SK-N-SH treated with all-trans-retinoic acid at 6 μM for 48 hours (cell line): ENCODE data around the gene RHOJ.

Source experiments
- ATAC-seq: fragments of 200-7000 bp; cut with Tn5 transposase; 3 replicates; pipeline ENCODE4 v1.9.1; 2020; ENCODE audit warnings: mild to moderate bottlenecking, moderate library complexity
- ARNTL ChIP-seq: fragments of 450-650 bp; formaldehyde crosslinking; IDR thresholded peaks from 2 replicates; pipeline ENCODE4 v1.5.0; 2020; ENCODE audit warnings: low read depth, mild to moderate bottlenecking, moderate library complexity, borderline replicate concordance
- BACH2 ChIP-seq: fragments of 250-450 bp; sonication (Bioruptor Pico); IDR thresholded peaks from 2 replicates; pipeline ENCODE4 v1.9.0; 2021; ENCODE audit warnings: mild to moderate bottlenecking, borderline replicate concordance
- CSDC2 ChIP-seq: fragments of 250-450 bp; sonication (Bioruptor Pico); IDR thresholded peaks from 2 replicates; pipeline ENCODE4 v1.5.0; 2020; ENCODE audit warnings: mild to moderate bottlenecking, moderate library complexity
- CSRNP3 ChIP-seq: fragments of 250-450 bp; sonication (Bioruptor Pico); IDR thresholded peaks from 2 replicates; pipeline ENCODE4 v1.5.1; 2021; ENCODE audit warnings: mild to moderate bottlenecking, moderate library complexity
- ESRRG ChIP-seq: fragments of 250-450 bp; sonication (Bioruptor Pico); IDR thresholded peaks from 2 replicates; pipeline ENCODE4 v1.6.1; 2021; ENCODE audit warnings: mild to moderate bottlenecking
- GLIS3 ChIP-seq: fragments of 250-450 bp; sonication (Bioruptor Pico); IDR thresholded peaks from 2 replicates; pipeline ENCODE4 v1.5.0; 2020; ENCODE audit warnings: mild to moderate bottlenecking, moderate library complexity
- ISL1 ChIP-seq: fragments of 250-450 bp; sonication (Bioruptor Pico); IDR thresholded peaks from 2 replicates; pipeline ENCODE4 v2.1.2; 2022; ENCODE audit warnings: mild to moderate bottlenecking, moderate library complexity
- OSR1 ChIP-seq: fragments of 250-450 bp; sonication (Bioruptor Pico); IDR thresholded peaks from 2 replicates; pipeline ENCODE4 v1.8.0; 2022; ENCODE audit warnings: moderate library complexity, mild to moderate bottlenecking, inconsistent platforms
- PATZ1 ChIP-seq: fragments of 250-450 bp; sonication (Bioruptor Pico); IDR thresholded peaks from 2 replicates; pipeline ENCODE4 v1.8.0; 2020; ENCODE audit warnings: mild to moderate bottlenecking, moderate library complexity, borderline replicate concordance
- PPARA ChIP-seq: fragments of 250-450 bp; sonication (Bioruptor Pico); IDR thresholded peaks from 2 replicates; pipeline ENCODE4 v1.5.0; 2020; ENCODE audit warnings: mild to moderate bottlenecking, borderline replicate concordance
- SNAI2 ChIP-seq: fragments of 250-450 bp; sonication (Bioruptor Pico); IDR thresholded peaks from 2 replicates; pipeline ENCODE4 v1.5.0; 2020; ENCODE audit warnings: mild to moderate bottlenecking, moderate library complexity
- TCF4 ChIP-seq: fragments of 250-450 bp; sonication (Bioruptor Pico); IDR thresholded peaks from 2 replicates; pipeline ENCODE4 v1.8.0; 2021; ENCODE audit warnings: mild to moderate bottlenecking, moderate library complexity, borderline replicate concordance
- TSHZ2 ChIP-seq: fragments of 250-450 bp; sonication (Bioruptor Pico); IDR thresholded peaks from 2 replicates; pipeline ENCODE4 v1.5.0; 2020; ENCODE audit warnings: mild to moderate bottlenecking, moderate library complexity
- ZC3H10 ChIP-seq: fragments of 250-450 bp; sonication (Bioruptor Pico); IDR thresholded peaks from 2 replicates; pipeline ENCODE4 v1.5.1; 2021; ENCODE audit warnings: mild to moderate bottlenecking, moderate library complexity
- ZFP3 ChIP-seq: fragments of 250-450 bp; sonication (Bioruptor Pico); IDR thresholded peaks from 2 replicates; pipeline ENCODE4 v1.5.0; 2020; ENCODE audit warnings: mild to moderate bottlenecking, moderate library complexity
- ZFP30 ChIP-seq: fragments of 450-650 bp; formaldehyde crosslinking; IDR thresholded peaks from 2 replicates; pipeline ENCODE4 v1.5.0; 2022; ENCODE audit warnings: mild to moderate bottlenecking, moderate library complexity
- ZNF565 ChIP-seq: fragments of 450-650 bp; formaldehyde crosslinking; conservative IDR thresholded peaks from 2 replicates; pipeline ENCODE4 v1.5.0; 2020; ENCODE audit warnings: low read depth, mild to moderate bottlenecking, moderate library complexity
- ZNF8 ChIP-seq: fragments of 450-650 bp; formaldehyde crosslinking; IDR thresholded peaks from 2 replicates; pipeline ENCODE4 v1.5.0; 2020; ENCODE audit warnings: mild to moderate bottlenecking, moderate library complexity
- TF ChIP-seq, protein P1 (sequence below): fragments of 250-450 bp; sonication (Bioruptor Pico); IDR thresholded peaks from 2 replicates; pipeline ENCODE4 v1.5.1; 2020; ENCODE audit warnings: low read depth, mild to moderate bottlenecking, moderate library complexity
- TF ChIP-seq, protein P2 (sequence below): fragments of 250-450 bp; sonication (Bioruptor Pico); IDR thresholded peaks from 2 replicates; pipeline ENCODE4 v1.8.0; 2021; ENCODE audit warnings: low read depth, mild to moderate bottlenecking, moderate library complexity, borderline replicate concordance

The RHOJ gene

GRCh38 chr14:63223596-63223995 lies 19.4 kb downstream of the RHOJ start:
- no peak for ATAC-seq
- no peak for TF ChIP-seq PATZ1 (CRISPR knock-in tag)
- no peak for TF ChIP-seq ZNF8 (CRISPR knock-in tag)
- no peak for TF ChIP-seq CSRNP3
- no peak for TF ChIP-seq TSHZ2
- TF ChIP-seq, protein P1, sequence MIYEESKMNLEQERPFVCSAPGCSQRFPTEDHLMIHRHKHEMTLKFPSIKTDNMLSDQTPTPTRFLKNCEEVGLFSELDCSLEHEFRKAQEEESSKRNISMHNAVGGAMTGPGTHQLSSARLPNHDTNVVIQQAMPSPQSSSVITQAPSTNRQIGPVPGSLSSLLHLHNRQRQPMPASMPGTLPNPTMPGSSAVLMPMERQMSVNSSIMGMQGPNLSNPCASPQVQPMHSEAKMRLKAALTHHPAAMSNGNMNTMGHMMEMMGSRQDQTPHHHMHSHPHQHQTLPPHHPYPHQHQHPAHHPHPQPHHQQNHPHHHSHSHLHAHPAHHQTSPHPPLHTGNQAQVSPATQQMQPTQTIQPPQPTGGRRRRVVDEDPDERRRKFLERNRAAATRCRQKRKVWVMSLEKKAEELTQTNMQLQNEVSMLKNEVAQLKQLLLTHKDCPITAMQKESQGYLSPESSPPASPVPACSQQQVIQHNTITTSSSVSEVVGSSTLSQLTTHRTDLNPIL, result no peak
- no peak for TF ChIP-seq ISL1 (CRISPR knock-in tag)
- no peak for TF ChIP-seq SNAI2 (CRISPR knock-in tag)
- TF ChIP-seq ZFP3 (CRISPR knock-in tag), result no peak
- TF ChIP-seq GLIS3 (CRISPR knock-in tag), result no peak
- no peak for TF ChIP-seq ARNTL
- no peak for TF ChIP-seq ESRRG (CRISPR knock-in tag)
- TF ChIP-seq ZNF565, result no peak
- no peak for TF ChIP-seq TCF4 (CRISPR knock-in tag)
- no peak for TF ChIP-seq OSR1
- TF ChIP-seq ZFP30 (CRISPR knock-in tag), result no peak
- no peak for TF ChIP-seq CSDC2 (CRISPR knock-in tag)
- TF ChIP-seq, all 23 proteins: peak for 0

DNA sequence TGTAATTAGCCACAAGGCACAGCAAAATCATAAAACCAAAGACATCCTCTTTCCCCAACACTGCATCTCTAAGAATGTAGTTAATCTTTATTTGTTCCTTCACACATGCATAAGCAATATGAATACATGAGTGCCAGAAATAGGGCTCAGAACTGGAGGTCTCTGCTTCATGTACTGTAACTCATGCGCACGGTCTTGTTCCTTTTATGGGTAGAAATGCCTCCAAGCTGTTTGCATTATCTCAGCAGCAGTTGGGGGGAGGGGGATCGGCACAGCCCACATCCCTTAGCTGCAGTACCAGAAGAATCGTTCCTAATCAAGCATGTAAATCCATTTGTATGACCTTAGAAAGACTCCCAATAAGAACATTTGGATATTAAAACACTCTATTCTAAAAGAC lies 20.0 kb downstream of the RHOJ start:
- ATAC-seq, result no peak
- TF ChIP-seq CSDC2 (CRISPR knock-in tag) (no peak), OSR1 (no peak), ZFP3 (CRISPR knock-in tag) (no peak), TCF4 (CRISPR knock-in tag) (no peak), PPARA (no peak), GLIS3 (CRISPR knock-in tag) (no peak), ZC3H10 (no peak), ESRRG (CRISPR knock-in tag) (no peak), BACH2 (CRISPR knock-in tag) (no peak)
- TF ChIP-seq, protein P2, sequence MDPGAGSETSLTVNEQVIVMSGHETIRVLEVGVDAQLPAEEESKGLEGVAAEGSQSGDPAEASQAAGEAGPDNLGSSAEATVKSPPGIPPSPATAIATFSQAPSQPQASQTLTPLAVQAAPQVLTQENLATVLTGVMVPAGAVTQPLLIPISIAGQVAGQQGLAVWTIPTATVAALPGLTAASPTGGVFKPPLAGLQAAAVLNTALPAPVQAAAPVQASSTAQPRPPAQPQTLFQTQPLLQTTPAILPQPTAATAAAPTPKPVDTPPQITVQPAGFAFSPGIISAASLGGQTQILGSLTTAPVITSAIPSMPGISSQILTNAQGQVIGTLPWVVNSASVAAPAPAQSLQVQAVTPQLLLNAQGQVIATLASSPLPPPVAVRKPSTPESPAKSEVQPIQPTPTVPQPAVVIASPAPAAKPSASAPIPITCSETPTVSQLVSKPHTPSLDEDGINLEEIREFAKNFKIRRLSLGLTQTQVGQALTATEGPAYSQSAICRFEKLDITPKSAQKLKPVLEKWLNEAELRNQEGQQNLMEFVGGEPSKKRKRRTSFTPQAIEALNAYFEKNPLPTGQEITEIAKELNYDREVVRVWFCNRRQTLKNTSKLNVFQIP (CRISPR knock-in tag), result no peak
- TF ChIP-seq, protein P1, result no peak

DNA sequence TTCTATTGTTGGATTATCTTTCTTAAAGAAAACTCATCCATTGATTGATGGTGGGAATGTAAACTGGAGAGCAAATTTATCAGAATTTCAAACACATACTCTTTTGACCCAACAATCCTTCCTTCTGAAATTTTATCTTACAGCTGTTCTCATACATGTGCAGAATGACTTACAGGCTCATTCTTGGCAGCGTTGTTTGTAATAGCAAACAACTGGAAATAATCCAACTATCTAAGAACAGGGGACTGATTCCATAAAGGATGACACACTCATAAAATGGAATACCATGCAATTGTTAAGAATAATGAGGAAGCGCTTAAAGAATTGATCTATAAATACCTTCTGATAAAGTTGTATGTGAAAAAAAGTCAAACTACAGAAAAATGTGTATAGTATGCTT lies 24.0 kb downstream of the RHOJ start:
- ATAC-seq, result no peak
- TF ChIP-seq, protein P1, result no peak
- TF ChIP-seq ZNF565 (no peak), ISL1 (CRISPR knock-in tag) (no peak), CSDC2 (CRISPR knock-in tag) (no peak), PATZ1 (CRISPR knock-in tag) (no peak), CSRNP3 (no peak), ZFP3 (CRISPR knock-in tag) (no peak), TCF4 (CRISPR knock-in tag) (no peak), ESRRG (CRISPR knock-in tag) (no peak), BACH2 (CRISPR knock-in tag) (no peak), ZNF8 (CRISPR knock-in tag) (no peak), ZC3H10 (no peak)
